Calu3 (cell line): ENCODE measurements around the gene FAT4. TPM values are rescaled to one million over a fixed set of nuclear protein-coding genes. Genes with fewer than 3 reads are reported as not detected.

Experiments
- BruUV-seq: library from RNA; stranded (reverse); fragments of 400-500 nt; replicated peaks from 2 replicates; lab custom pipeline; 2021; lab: Mats Ljungman, UMichigan
- CTCF ChIA-PET: fragments of 300-600 bp; sonication (Branson Sonifier 250); formaldehyde crosslinking; loops from one replicate; lab custom pipeline; 2022; ENCODE audit warnings: antibody characterized with exemption; lab: Charles Lee
- DNase-seq: peaks from one replicate; pipeline ENCODE4 v3.0.0; 2022
- H3K27ac Mint-ChIP-seq: one replicate; pipeline ENCODE4 v1.8.0; 2022; ENCODE audit warnings: mixed read lengths; ENCODE audit not compliant: unreplicated experiment
- H3K27me3 Mint-ChIP-seq: one replicate; pipeline ENCODE4 v1.8.0; 2022; ENCODE audit warnings: mixed read lengths; ENCODE audit not compliant: unreplicated experiment
- H3K36me3 Mint-ChIP-seq: one replicate; pipeline ENCODE4 v1.8.0; 2022; ENCODE audit warnings: mild to moderate bottlenecking, moderate library complexity, mixed read lengths; ENCODE audit not compliant: insufficient read depth, unreplicated experiment
- H3K4me1 Mint-ChIP-seq: one replicate; pipeline ENCODE4 v1.8.0; 2022; ENCODE audit warnings: mild to moderate bottlenecking, low read depth, mixed read lengths; ENCODE audit not compliant: unreplicated experiment
- H3K4me3 Mint-ChIP-seq: one replicate; pipeline ENCODE4 v1.8.0; 2022; ENCODE audit warnings: mild to moderate bottlenecking, low read depth, moderate library complexity, mixed read lengths; ENCODE audit not compliant: unreplicated experiment
- H3K9me3 Mint-ChIP-seq: one replicate; pipeline ENCODE4 v1.8.0; 2022; ENCODE audit warnings: low read depth, mixed read lengths; ENCODE audit not compliant: unreplicated experiment
- CTCF ChIP-seq: fragments of 200-600 bp; IDR thresholded peaks from one replicate; pipeline ENCODE4 v1.8.0; 2022; ENCODE audit warnings: antibody characterized with exemption; ENCODE audit not compliant: unreplicated experiment
- intact Hi-C: fragments of 100-400 bp; cut with micrococcal nuclease; formaldehyde crosslinking; loops from one replicate; pipeline ENCODE4 v1.10.0; 2022; ENCODE audit not compliant: unreplicated experiment
- total RNA-seq: library from RNA; stranded (reverse); gene quantifications from 2 replicates; pipeline ENCODE4 v1.2.3, GENCODE V29; 2022

FAT4 gene
- total RNA-seq, 1 experiment from 2014 or later = 4.6 TPM

- Mint-ChIP-seq H3K27me3 (no peaks in the 10 kb centered on the region), H3K4me3 (no peak overlapping the region), H3K27ac (no peak overlapping the region), H3K9me3 (no peaks in the 10 kb centered on the region), H3K4me1 (no peaks in the 10 kb centered on the region), H3K36me3 (no peaks in the 10 kb centered on the region)
- no peak for DNase-seq
- no TSS peak for BruUV-seq
- intact Hi-C loops = no loop called here
- CTCF ChIA-PET = no interaction called here
- no peak for TF ChIP-seq CTCF
Measured at GRCh38 chr4:125358453-125358852, 43.7 kb downstream of the FAT4 start.

GRCh38 chr4:125359363-125359762 is 44.6 kb downstream of the FAT4 start:
- intact Hi-C loops = no loop called here
- BruUV-seq = no TSS peak
- Mint-ChIP-seq H3K4me1 (no peaks in the 10 kb centered on the region), H3K27me3 (no peaks in the 10 kb centered on the region), H3K27ac (no peak overlapping the region), H3K36me3 (no peaks in the 10 kb centered on the region), H3K4me3 (no peak overlapping the region), H3K9me3 (no peaks in the 10 kb centered on the region)
- CTCF ChIA-PET = no interaction called here
- no peak for DNase-seq
- TF ChIP-seq CTCF = no peak

- H3K27ac Mint-ChIP-seq = no peak overlapping the region
- H3K36me3 Mint-ChIP-seq = no peaks in the 10 kb centered on the region
- CTCF ChIA-PET = no interaction called here
- H3K27me3 Mint-ChIP-seq = no peaks in the 10 kb centered on the region
- H3K4me1 Mint-ChIP-seq = no peaks in the 10 kb centered on the region
- intact Hi-C loops = no loop called here
- no peaks in the 10 kb centered on the region for H3K9me3 Mint-ChIP-seq
- no peak overlapping the region for H3K4me3 Mint-ChIP-seq
- no peak for TF ChIP-seq CTCF
- no TSS peak for BruUV-seq
- DNase-seq = no peak
Measured at GRCh38 chr4:125359960-125360634, 45.3 kb downstream of the FAT4 start.

- no peak for TF ChIP-seq CTCF
- Mint-ChIP-seq H3K9me3 (no peaks in the 10 kb centered on the region), H3K27ac (no peak overlapping the region), H3K4me3 (no peak overlapping the region), H3K36me3 (no peaks in the 10 kb centered on the region), H3K27me3 (no peaks in the 10 kb centered on the region), H3K4me1 (no peaks in the 10 kb centered on the region)
- intact Hi-C loops = no loop called here
- CTCF ChIA-PET = no interaction called here
- no peak for DNase-seq
- no TSS peak for BruUV-seq
Measured at GRCh38 chr4:125360727-125361126, 46.0 kb downstream of the FAT4 start.
